ENCODE data around the gene PDE10A. TPM values are rescaled to one million over a fixed set of nuclear protein-coding genes. Genes with fewer than 3 reads are reported as not detected.

Gene PDE10A
- total RNA-seq, 1 experiment from 2014 or later = 0.31 TPM

- Histone ChIP-seq H3K4ac (ENCODE audit: low read depth, low read length) (no peak overlapping the region), H3K4me1 (ENCODE audit: insufficient read depth, low read length) (no peaks in the 10 kb centered on the region), H3K23ac (ENCODE audit: insufficient read length, low read depth, low read length) (no peak overlapping the region), H3K9ac (ENCODE audit: extremely low read depth, insufficient read length, low read length) (no peak overlapping the region), H4K5ac (ENCODE audit: insufficient read length, low read depth, low read length) (no peak overlapping the region), H2BK12ac (ENCODE audit: insufficient read length, low read depth, low read length) (no peak overlapping the region), H2BK15ac (ENCODE audit: low read depth, low read length) (no peak overlapping the region), H2BK20ac (ENCODE audit: low read depth, low read length, poor library complexity, severe bottlenecking) (no peak overlapping the region), H3K79me2 (ENCODE audit: insufficient read depth, low read length) (no peaks in the 10 kb centered on the region), H4K20me1 (ENCODE audit: control insufficient read depth, insufficient read depth, insufficient read length) (no peaks in the 10 kb centered on the region), H3K23me2 (ENCODE audit: insufficient read length, low read depth, low read length, poor library complexity, severe bottlenecking) (no peaks in the 10 kb centered on the region), H3K14ac (ENCODE audit: insufficient read depth, low read length) (no peak overlapping the region), H3K18ac (ENCODE audit: insufficient read length, low read depth, low read length) (no peak overlapping the region), H3K4me2 (ENCODE audit: insufficient read depth, insufficient read length, low read length) (no peak overlapping the region), H3T11ph (ENCODE audit: low read length) (no peak overlapping the region), H2AFZ (ENCODE audit: low read length) (no peak overlapping the region), H2AK5ac (ENCODE audit: insufficient read length, low read length) (no peak overlapping the region), H4K91ac (ENCODE audit: insufficient read length, low read depth, low read length) (no peak overlapping the region), H3K27ac (ENCODE audit: insufficient read length, low read depth, low read length) (no peak overlapping the region), H3K79me1 (ENCODE audit: insufficient read depth, low read depth, low read length, poor library complexity, severe bottlenecking) (no peaks in the 10 kb centered on the region), H4K8ac (replicated peaks; ENCODE audit: insufficient read length, low read depth, low read length) (no peak overlapping the region), H2BK120ac (ENCODE audit: low read depth, low read length, poor library complexity, severe bottlenecking) (no peak overlapping the region), H3K27me3 (ENCODE audit: insufficient read depth, low read length) (no peaks in the 10 kb centered on the region), H3K9me3 (ENCODE audit: control insufficient read depth, low read depth, low read length) (no peaks in the 10 kb centered on the region), H2BK5ac (ENCODE audit: insufficient read length, low read length) (no peak overlapping the region), H3K56ac (ENCODE audit: insufficient read length, low read depth, low read length) (no peak overlapping the region)
- no peak overlapping the region for H3K4me3 Mint-ChIP-seq
- WGBS (ENCODE audit: extremely low coverage, insufficient read length, low lambda C conversion rate) = 100% methylated on average over 1 of the region's 3 CpGs
- peaks cover 6% of the 10 kb centered on the region in 2 experiments for H3K4me1 Mint-ChIP-seq
- peaks cover 0 to 2% of the 10 kb centered on the region in 2 experiments; a peak in 1 of 5 replicates for H3K9me3 Mint-ChIP-seq
- no peak for DNase-seq
- no peak overlapping the region for H3K27ac Mint-ChIP-seq
- no peak for TF ChIP-seq CTCF (conservative IDR thresholded peaks at IDR 0.05)
- no peaks in the 10 kb centered on the region for H3K27me3 Mint-ChIP-seq (ENCODE audit: low read depth)
- peaks cover 0 to 2% (median 0%) of the 10 kb centered on the region in 3 experiments; a peak in 2 of 7 replicates for H3K36me3 Mint-ChIP-seq (ENCODE audit: insufficient read depth in 1 of 3, low read depth in 3 of 3)
Measured at GRCh38 chr6:165580136-165580535, 82.9 kb downstream of the PDE10A start.

Measured in H9 (cell line).